Activated CD8-positive, alpha-beta T cell treated with anti-CD3 and anti-CD28 coated beads, Interleukin-2, amount 10 ng/mL, durations not matched to agents 7 days and 5 days (primary cell): ENCODE results near the gene SYNGR2. TPM values are rescaled to one million over a fixed set of nuclear protein-coding genes. Genes with fewer than 3 reads are reported as not detected.
A peak's percentile ranks its signal among the peaks of the same experiment; 100 is the strongest.

ENCODE experiments used
- ATAC-seq: fragments of 150-1000 bp; cut with Tn5 transposase; one replicate; pipeline ENCODE4 v1.10.0; 2021; ENCODE audit warnings: moderate library complexity
- CTCF ChIA-PET: fragments of 350-600 bp; sonication (Branson Sonifier 250); formaldehyde crosslinking; loops from one replicate; lab custom pipeline; 2021; ENCODE audit warnings: antibody characterized with exemption; lab: Charles Lee
- POLR2A ChIA-PET: fragments of 350-600 bp; sonication (Branson Sonifier 250); formaldehyde crosslinking; loops from one replicate; lab custom pipeline; 2021; ENCODE audit warnings: antibody characterized with exemption; lab: Charles Lee
- DNase-seq: peaks from one replicate; pipeline ENCODE4 v3.0.0-alpha.2; 2020
- H3K27ac Mint-ChIP-seq: one replicate; pipeline ENCODE4 v1.8.0; 2021; ENCODE audit warnings: mild to moderate bottlenecking, mixed read lengths
- H3K27me3 Mint-ChIP-seq: one replicate; pipeline ENCODE4 v1.8.0; 2021; ENCODE audit warnings: low read depth, mixed read lengths
- H3K36me3 Mint-ChIP-seq: one replicate; pipeline ENCODE4 v1.8.0; 2021; ENCODE audit warnings: low read depth, mixed read lengths
- H3K4me1 Mint-ChIP-seq: one replicate; pipeline ENCODE4 v1.8.0; 2021; ENCODE audit warnings: low read depth, mixed read lengths
- H3K4me3 Mint-ChIP-seq: one replicate; pipeline ENCODE4 v1.8.0; 2021; ENCODE audit warnings: mild to moderate bottlenecking, mixed read lengths
- H3K9me3 Mint-ChIP-seq: one replicate; pipeline ENCODE4 v1.8.0; 2022; ENCODE audit warnings: mixed read lengths; ENCODE audit not compliant: insufficient read depth
- total RNA-seq, 2 experiments: library from RNA; stranded (reverse); gene quantifications; one replicate each; pipeline ENCODE4 v1.2.3, GENCODE V29; 2021

SYNGR2 gene
- total RNA-seq, 2 experiments from 2014 or later, result 41.1 to 44.3 TPM

GRCh38 chr17:78174870-78175642 is 6.7 kb downstream of the SYNGR2 start:
- H3K9me3 Mint-ChIP-seq, result no peaks in the 10 kb centered on the region
- ChIA-PET POLR2A (interaction anchor here (1.2 to 2.3 kb wide), 2 partner anchors 12 to 33 kb away, joined by 5 to 6 read pairs; partner anchors contain the start of genes AFMID and TK1), CTCF (interaction anchor here (0.7 to 4.6 kb wide), 11 partner anchors 8 to 156 kb away, joined by 3 to 31 read pairs (median 4); partner anchors contain the start of genes AFMID, TK1, TMC6 and TMC8)
- no peak overlapping the region for H3K4me3 Mint-ChIP-seq
- DNase-seq (no peak), ATAC-seq (no peak)
- peaks cover 48% of the 10 kb centered on the region for H3K36me3 Mint-ChIP-seq
- peaks cover 69% of the 10 kb centered on the region for H3K4me1 Mint-ChIP-seq
- H3K27ac Mint-ChIP-seq, result no peak overlapping the region
- H3K27me3 Mint-ChIP-seq, result no peaks in the 10 kb centered on the region

- Mint-ChIP-seq H3K27me3 (no peaks in the 10 kb centered on the region), H3K27ac (no peak overlapping the region), H3K4me3 (no peak overlapping the region), H3K9me3 (no peaks in the 10 kb centered on the region), H3K4me1 (peaks cover 70% of the 10 kb centered on the region), H3K36me3 (peaks cover 52% of the 10 kb centered on the region)
- ChIA-PET CTCF (interaction anchor here (0.8 to 4.6 kb wide), 12 partner anchors 10 to 155 kb away, joined by 3 to 31 read pairs (median 6); partner anchors contain the start of genes AFMID, TK1, TMC6 and TMC8), POLR2A (interaction anchor here (0.6 to 1.2 kb wide), 2 partner anchors 11 to 91 kb away, joined by 3 to 5 read pairs; partner anchors contain the start of genes AFMID and TK1)
- ATAC-seq, result no peak
- no peak for DNase-seq
Measured at GRCh38 chr17:78175643-78175981, 7.2 kb downstream of the SYNGR2 start.

- H3K27ac Mint-ChIP-seq, result no peak overlapping the region
- peaks cover 58% of the 10 kb centered on the region for H3K36me3 Mint-ChIP-seq
- CTCF ChIA-PET, result interaction anchor here (0.8 to 4.6 kb wide), 25 partner anchors 9 to 157 kb away, joined by 3 to 31 read pairs (median 5); partner anchors contain the start of genes AFMID, TK1, TMC6 and TMC8
- H3K4me1 Mint-ChIP-seq, result peaks cover 65% of the 10 kb centered on the region
- ATAC-seq (peak; percentile 90), DNase-seq (peak; percentile 82)
- no peaks in the 10 kb centered on the region for H3K9me3 Mint-ChIP-seq
- H3K4me3 Mint-ChIP-seq, result no peak overlapping the region
- POLR2A ChIA-PET, result interaction anchor here (0.8 to 1.2 kb wide), 4 partner anchors 10 to 51 kb away, joined by 3 to 4 read pairs (median 4); partner anchors contain the start of genes AFMID and TK1
- H3K27me3 Mint-ChIP-seq, result no peaks in the 10 kb centered on the region
Measured at GRCh38 chr17:78176548-78177025, 8.2 kb downstream of the SYNGR2 start.

GRCh38 chr17:78179372-78179771 is 11.0 kb downstream of the SYNGR2 start:
- H3K27me3 Mint-ChIP-seq, result no peaks in the 10 kb centered on the region
- no peak for DNase-seq
- no peak overlapping the region for H3K4me3 Mint-ChIP-seq
- ChIA-PET CTCF (interaction anchor here (1.0 to 2.1 kb wide), 2 partner anchors 44 to 67 kb away, joined by 4 to 6 read pairs; no protein-coding TSS in a partner anchor), POLR2A (interaction anchor here (1.5 kb wide), 1 partner anchor 49 kb away, joined by 3 read pairs; the partner anchor contains the start of gene TMC8)
- H3K36me3 Mint-ChIP-seq, result peaks cover 60% of the 10 kb centered on the region
- H3K27ac Mint-ChIP-seq, result peak overlapping the region; percentile 25
- no peak for ATAC-seq
- H3K4me1 Mint-ChIP-seq, result peaks cover 58% of the 10 kb centered on the region
- no peaks in the 10 kb centered on the region for H3K9me3 Mint-ChIP-seq

GRCh38 chr17:78180083-78180482 is 11.7 kb downstream of the SYNGR2 start:
- no peaks in the 10 kb centered on the region for H3K9me3 Mint-ChIP-seq
- H3K4me3 Mint-ChIP-seq, result no peak overlapping the region
- H3K4me1 Mint-ChIP-seq, result peaks cover 61% of the 10 kb centered on the region
- POLR2A ChIA-PET, result interaction anchor here (1.5 kb wide), 1 partner anchor 49 kb away, joined by 3 read pairs; the partner anchor contains the start of gene TMC8
- ATAC-seq (no peak), DNase-seq (no peak)
- no peaks in the 10 kb centered on the region for H3K27me3 Mint-ChIP-seq
- CTCF ChIA-PET, result interaction anchor here (0.7 to 2.1 kb wide), 2 partner anchors 10 to 67 kb away, joined by 3 to 6 read pairs; no protein-coding TSS in a partner anchor
- peak overlapping the region; percentile 13 for H3K27ac Mint-ChIP-seq
- H3K36me3 Mint-ChIP-seq, result peaks cover 65% of the 10 kb centered on the region

- peaks cover 65% of the 10 kb centered on the region for H3K36me3 Mint-ChIP-seq
- no peaks in the 10 kb centered on the region for H3K9me3 Mint-ChIP-seq
- ATAC-seq (no peak), DNase-seq (no peak)
- H3K4me1 Mint-ChIP-seq, result peaks cover 61% of the 10 kb centered on the region
- ChIA-PET CTCF (interaction anchor here (2.1 kb wide), 1 partner anchor 68 kb away, joined by 6 read pairs; no protein-coding TSS in a partner anchor), POLR2A (no interaction called here)
- H3K27ac Mint-ChIP-seq, result peak overlapping the region; percentile 13
- H3K27me3 Mint-ChIP-seq, result no peaks in the 10 kb centered on the region
- no peak overlapping the region for H3K4me3 Mint-ChIP-seq
Measured at GRCh38 chr17:78180508-78180907, 12.1 kb downstream of the SYNGR2 start.

- Mint-ChIP-seq H3K9me3 (no peaks in the 10 kb centered on the region), H3K27ac (no peak overlapping the region), H3K27me3 (no peaks in the 10 kb centered on the region), H3K36me3 (peaks cover 52% of the 10 kb centered on the region), H3K4me1 (peaks cover 55% of the 10 kb centered on the region), H3K4me3 (no peak overlapping the region)
- DNase-seq (no peak), ATAC-seq (no peak)
- ChIA-PET POLR2A (interaction anchor here (1.2 kb wide), 1 partner anchor 53 kb away, joined by 3 read pairs; the partner anchor contains the start of gene TMC8), CTCF (interaction anchor here (1.0 to 3.0 kb wide), 4 partner anchors 8 to 98 kb away, joined by 3 to 11 read pairs (median 4); no protein-coding TSS in a partner anchor)
Measured at GRCh38 chr17:78182504-78182903, 14.1 kb downstream of the SYNGR2 start.

GRCh38 chr17:78183916-78184315 is 15.5 kb downstream of the SYNGR2 start:
- Mint-ChIP-seq H3K4me3 (no peak overlapping the region), H3K27ac (no peak overlapping the region), H3K27me3 (no peaks in the 10 kb centered on the region), H3K9me3 (no peaks in the 10 kb centered on the region), H3K4me1 (peaks cover 56% of the 10 kb centered on the region), H3K36me3 (peaks cover 47% of the 10 kb centered on the region)
- ChIA-PET CTCF (interaction anchor here (1.9 to 3.5 kb wide), 3 partner anchors 8 to 99 kb away, joined by 6 to 27 read pairs (median 11); no protein-coding TSS in a partner anchor), POLR2A (interaction anchor here (1.1 kb wide), 2 partner anchors 19 to 31 kb away, joined by 3 to 4 read pairs; no protein-coding TSS in a partner anchor)
- no peak for DNase-seq
- no peak for ATAC-seq

- ATAC-seq (no peak), DNase-seq (no peak)
- Mint-ChIP-seq H3K27me3 (no peaks in the 10 kb centered on the region), H3K4me1 (peaks cover 55% of the 10 kb centered on the region), H3K36me3 (peaks cover 43% of the 10 kb centered on the region), H3K4me3 (no peak overlapping the region), H3K27ac (no peak overlapping the region), H3K9me3 (no peaks in the 10 kb centered on the region)
- ChIA-PET POLR2A (interaction anchor here (0.6 to 1.1 kb wide), 3 partner anchors 20 to 70 kb away, joined by 3 to 4 read pairs (median 3); no protein-coding TSS in a partner anchor), CTCF (interaction anchor here (1.9 to 3.5 kb wide), 3 partner anchors 9 to 100 kb away, joined by 6 to 27 read pairs (median 11); no protein-coding TSS in a partner anchor)
Measured at GRCh38 chr17:78184351-78184750, 16.0 kb downstream of the SYNGR2 start.

GRCh38 chr17:78184868-78185267 is 16.5 kb downstream of the SYNGR2 start:
- H3K4me1 Mint-ChIP-seq, result peaks cover 55% of the 10 kb centered on the region
- peaks cover 39% of the 10 kb centered on the region for H3K36me3 Mint-ChIP-seq
- DNase-seq (no peak), ATAC-seq (no peak)
- no peaks in the 10 kb centered on the region for H3K27me3 Mint-ChIP-seq
- ChIA-PET CTCF (interaction anchor here (3.5 kb wide), 1 partner anchor 9 kb away, joined by 27 read pairs; no protein-coding TSS in a partner anchor), POLR2A (interaction anchor here (0.6 to 1.1 kb wide), 3 partner anchors 20 to 70 kb away, joined by 3 to 4 read pairs (median 3); no protein-coding TSS in a partner anchor)
- peak overlapping the region; percentile 10 for H3K27ac Mint-ChIP-seq
- peak overlapping the region; percentile 80 for H3K4me3 Mint-ChIP-seq
- no peaks in the 10 kb centered on the region for H3K9me3 Mint-ChIP-seq
